H9 (cell line): ENCODE measurements around the gene ALDH1A1. TPM values are rescaled to one million over a fixed set of nuclear protein-coding genes. Genes with fewer than 3 reads are reported as not detected.

Experiments used
- DNase-seq: peaks from one replicate; pipeline ENCODE4 v3.0.0-alpha.2; 2017
- H2AFZ ChIP-seq: one replicate; pipeline ENCODE4 v1.6.1; 2013; ENCODE audit warnings: mild to moderate bottlenecking, low read length, control low read depth, moderate library complexity
- H2AK5ac ChIP-seq: 2 replicates; pipeline ENCODE4 v1.6.1; 2013; ENCODE audit warnings: low read length, control low read depth, mixed read lengths; ENCODE audit not compliant: insufficient read length
- H2BK120ac ChIP-seq: one replicate; pipeline ENCODE4 v1.6.1; 2013; ENCODE audit warnings: low read depth, mild to moderate bottlenecking, low read length, control low read depth, inconsistent platforms; ENCODE audit not compliant: poor library complexity, severe bottlenecking
- H2BK12ac ChIP-seq: 2 replicates; pipeline ENCODE4 v1.6.1; 2013; ENCODE audit warnings: low read length, control low read depth, mixed read lengths, low read depth; ENCODE audit not compliant: insufficient read length
- H2BK15ac ChIP-seq: 2 replicates; pipeline ENCODE4 v1.6.1; 2013; ENCODE audit warnings: low read depth, low read length, control low read depth
- H2BK20ac ChIP-seq: one replicate; pipeline ENCODE4 v1.6.1; 2013; ENCODE audit warnings: low read depth, mild to moderate bottlenecking, low read length, control low read depth, inconsistent platforms; ENCODE audit not compliant: poor library complexity, severe bottlenecking
- H2BK5ac ChIP-seq: 2 replicates; pipeline ENCODE4 v1.6.1; 2013; ENCODE audit warnings: low read length, control low read depth, mixed read lengths; ENCODE audit not compliant: insufficient read length
- H3K14ac ChIP-seq: 2 replicates; pipeline ENCODE4 v1.6.1; 2013; ENCODE audit warnings: low read length, control low read depth; ENCODE audit not compliant: insufficient read depth
- H3K18ac ChIP-seq: 2 replicates; pipeline ENCODE4 v1.6.1; 2013; ENCODE audit warnings: low read depth, mild to moderate bottlenecking, mixed read lengths, low read length, control low read depth; ENCODE audit not compliant: insufficient read length
- H3K23ac ChIP-seq: 2 replicates; pipeline ENCODE4 v1.6.1; 2013; ENCODE audit warnings: low read length, control low read depth, mixed read lengths, low read depth; ENCODE audit not compliant: insufficient read length
- H3K23me2 ChIP-seq: 2 replicates; pipeline ENCODE4 v1.6.1; 2013; ENCODE audit warnings: low read depth, mild to moderate bottlenecking, mixed read lengths, low read length, control low read depth; ENCODE audit not compliant: insufficient read length, poor library complexity, severe bottlenecking
- H3K27ac ChIP-seq: 2 replicates; pipeline ENCODE4 v1.5.1; 2013; ENCODE audit warnings: low read length, control low read depth, mixed read lengths, low read depth; ENCODE audit not compliant: insufficient read length
- H3K27me3 ChIP-seq: 2 replicates; pipeline ENCODE4 v1.6.1; 2013; ENCODE audit warnings: low read length, control low read depth, inconsistent platforms; ENCODE audit not compliant: insufficient read depth
- H3K4ac ChIP-seq: 2 replicates; pipeline ENCODE4 v1.6.1; 2013; ENCODE audit warnings: low read depth, mild to moderate bottlenecking, control low read depth, inconsistent platforms, low read length, moderate library complexity
- H3K4me1 ChIP-seq: 2 replicates; pipeline ENCODE4 v1.6.1; 2013; ENCODE audit warnings: low read length, control low read depth, inconsistent platforms; ENCODE audit not compliant: insufficient read depth
- H3K4me2 ChIP-seq: 2 replicates; pipeline ENCODE4 v1.6.1; 2013; ENCODE audit warnings: low read length, control low read depth, mixed read lengths; ENCODE audit not compliant: insufficient read length, insufficient read depth
- H3K56ac ChIP-seq: 2 replicates; pipeline ENCODE4 v1.6.1; 2013; ENCODE audit warnings: low read depth, mild to moderate bottlenecking, mixed read lengths, low read length, control low read depth; ENCODE audit not compliant: insufficient read length
- H3K79me1 ChIP-seq: 2 replicates; pipeline ENCODE4 v1.6.1; 2013; ENCODE audit warnings: low read depth, mild to moderate bottlenecking, moderate library complexity, low read length, control low read depth, inconsistent platforms; ENCODE audit not compliant: insufficient read depth, poor library complexity, severe bottlenecking
- H3K79me2 ChIP-seq: 2 replicates; pipeline ENCODE4 v1.6.1; 2013; ENCODE audit warnings: low read length, control low read depth, inconsistent platforms; ENCODE audit not compliant: insufficient read depth
- H3K9ac ChIP-seq: 2 replicates; pipeline ENCODE4 v1.6.1; 2013; ENCODE audit warnings: low read length, control low read depth, mixed read lengths; ENCODE audit not compliant: insufficient read length; ENCODE audit errors: extremely low read depth
- H3K9me3 ChIP-seq: one replicate; pipeline ENCODE4 v1.6.1; 2013; ENCODE audit warnings: low read depth, low read length, inconsistent platforms; ENCODE audit not compliant: control insufficient read depth
- H3T11ph ChIP-seq: one replicate; pipeline ENCODE4 v1.6.1; 2013; ENCODE audit warnings: mild to moderate bottlenecking, low read length, control low read depth, inconsistent platforms
- H4K20me1 ChIP-seq: one replicate; pipeline ENCODE4 v1.6.1; 2013; ENCODE audit not compliant: control insufficient read depth, insufficient read length, insufficient read depth
- H4K5ac ChIP-seq: 2 replicates; pipeline ENCODE4 v1.6.1; 2013; ENCODE audit warnings: low read depth, mild to moderate bottlenecking, mixed read lengths, low read length, control low read depth; ENCODE audit not compliant: insufficient read length
- H4K8ac ChIP-seq: replicated peaks from 2 replicates; pipeline ENCODE4 v1.6.1; 2013; ENCODE audit warnings: low read length, control low read depth, mixed read lengths, low read depth; ENCODE audit not compliant: insufficient read length
- H4K91ac ChIP-seq: 2 replicates; pipeline ENCODE4 v1.6.1; 2013; ENCODE audit warnings: low read depth, mild to moderate bottlenecking, moderate library complexity, mixed read lengths, low read length, control low read depth; ENCODE audit not compliant: insufficient read length
- H3K27ac Mint-ChIP-seq, 3 experiments: 2 replicates in 2 of 3; 3 replicates in 1 of 3; pipeline ENCODE4 v1.8.0; 2020 to 2021; ENCODE audit warnings: mixed read lengths in 3 of 3, mild to moderate bottlenecking in 1 of 3, moderate library complexity in 1 of 3
- H3K27me3 Mint-ChIP-seq: 2 replicates; pipeline ENCODE4 v1.8.0; 2021; ENCODE audit warnings: low read depth, mild to moderate bottlenecking, moderate library complexity, mixed read lengths
- H3K36me3 Mint-ChIP-seq, 3 experiments: 2 replicates in 2 of 3; 3 replicates in 1 of 3; pipeline ENCODE4 v1.8.0; 2020 to 2021; ENCODE audit warnings: low read depth in 3 of 3, mixed read lengths in 3 of 3; ENCODE audit not compliant: insufficient read depth in 1 of 3
- H3K4me1 Mint-ChIP-seq, 2 experiments: 2 replicates each; pipeline ENCODE4 v1.8.0; 2020; ENCODE audit warnings: mixed read lengths in 2 of 2
- H3K4me3 Mint-ChIP-seq, 2 experiments: 2 replicates in 1 of 2; 3 replicates in 1 of 2; pipeline ENCODE4 v1.8.0; 2020 to 2021; ENCODE audit warnings: mild to moderate bottlenecking in 2 of 2, mixed read lengths in 2 of 2, moderate library complexity in 1 of 2
- H3K9me3 Mint-ChIP-seq, 2 experiments: 2 replicates in 1 of 2; 3 replicates in 1 of 2; pipeline ENCODE4 v1.8.0; 2020; ENCODE audit warnings: mild to moderate bottlenecking in 2 of 2, mixed read lengths in 2 of 2, moderate library complexity in 1 of 2
- WGBS: extraction: QIAGEN DNeasy Blood & Tissue Kit; methylation state at CpG from one replicate; pipeline ENCODE4 v1.1.7; 2013; ENCODE audit warnings: missing lambda C conversion rate, low lambda C conversion rate, mixed read lengths; ENCODE audit not compliant: insufficient read length; ENCODE audit errors: extremely low coverage; 5-methylcytosine and 5-hydroxymethylcytosine counted together
- total RNA-seq: library from RNA; stranded (reverse); gene quantifications from 2 replicates; pipeline ENCODE4 v1.2.1, GENCODE V29; 2021
- TF ChIP-seq, protein P1 (sequence below): fragments of 200-600 bp; sonication (generic); conservative IDR thresholded peaks from 3 replicates; pipeline ENCODE4 v1.8.0; 2021; ENCODE audit warnings: antibody characterized with exemption, mild to moderate bottlenecking

Gene ALDH1A1
- total RNA-seq, 1 experiment from 2014 or later: 1.1 TPM

DNA sequence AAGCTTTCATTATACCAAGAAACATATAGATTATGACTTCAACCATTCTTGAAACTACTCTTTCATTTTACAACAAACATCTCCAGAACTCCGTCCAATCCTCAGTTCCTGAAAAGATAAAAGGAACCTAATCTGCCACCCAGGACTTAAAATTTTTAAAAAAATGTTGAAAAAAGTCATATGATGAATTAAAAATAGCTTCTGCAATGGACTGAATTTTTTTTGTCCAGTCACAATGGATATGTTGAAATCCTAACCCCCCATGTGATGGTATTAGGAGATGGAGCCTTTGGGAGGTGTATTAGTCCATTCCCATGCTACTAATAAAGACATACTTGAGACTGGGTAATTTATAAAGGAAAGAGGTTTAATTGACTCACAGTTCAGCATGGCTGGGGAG, 2.7 kb upstream of the ALDH1A1 start:
- peaks cover 5% of the 10 kb centered on the region for H3K9me3 ChIP-seq
- H2BK20ac ChIP-seq: no peak overlapping the region
- no peak overlapping the region for H3K56ac ChIP-seq
- Mint-ChIP-seq H3K36me3 (peaks cover 6 to 18% (median 13%) of the 10 kb centered on the region in 3 experiments; a peak in 5 of 7 replicates), H3K4me3 (no peak overlapping the region), H3K9me3 (peaks cover 13 to 14% of the 10 kb centered on the region in 2 experiments), H3K27me3 (no peaks in the 10 kb centered on the region), H3K4me1 (peaks cover 19 to 25% of the 10 kb centered on the region in 2 experiments), H3K27ac (no peak overlapping the region; a peak in 1 of 7 replicates)
- no peak overlapping the region for H4K5ac ChIP-seq
- H3K14ac ChIP-seq: no peak overlapping the region
- no peaks in the 10 kb centered on the region for H3K79me1 ChIP-seq
- no peak overlapping the region for H3K9ac ChIP-seq
- H4K20me1 ChIP-seq: no peaks in the 10 kb centered on the region
- no CpG with 5 or more reads among the region's 1 CpG for WGBS
- no peak overlapping the region for H3T11ph ChIP-seq
- H3K18ac ChIP-seq: no peak overlapping the region
- H3K27ac ChIP-seq: no peak overlapping the region
- H2BK12ac ChIP-seq: no peak overlapping the region
- H2BK15ac ChIP-seq: no peak overlapping the region
- no peaks in the 10 kb centered on the region for H3K79me2 ChIP-seq
- H3K23me2 ChIP-seq: no peaks in the 10 kb centered on the region
- no peak overlapping the region for H3K4ac ChIP-seq
- no peak overlapping the region for H4K91ac ChIP-seq
- TF ChIP-seq, protein P1, sequence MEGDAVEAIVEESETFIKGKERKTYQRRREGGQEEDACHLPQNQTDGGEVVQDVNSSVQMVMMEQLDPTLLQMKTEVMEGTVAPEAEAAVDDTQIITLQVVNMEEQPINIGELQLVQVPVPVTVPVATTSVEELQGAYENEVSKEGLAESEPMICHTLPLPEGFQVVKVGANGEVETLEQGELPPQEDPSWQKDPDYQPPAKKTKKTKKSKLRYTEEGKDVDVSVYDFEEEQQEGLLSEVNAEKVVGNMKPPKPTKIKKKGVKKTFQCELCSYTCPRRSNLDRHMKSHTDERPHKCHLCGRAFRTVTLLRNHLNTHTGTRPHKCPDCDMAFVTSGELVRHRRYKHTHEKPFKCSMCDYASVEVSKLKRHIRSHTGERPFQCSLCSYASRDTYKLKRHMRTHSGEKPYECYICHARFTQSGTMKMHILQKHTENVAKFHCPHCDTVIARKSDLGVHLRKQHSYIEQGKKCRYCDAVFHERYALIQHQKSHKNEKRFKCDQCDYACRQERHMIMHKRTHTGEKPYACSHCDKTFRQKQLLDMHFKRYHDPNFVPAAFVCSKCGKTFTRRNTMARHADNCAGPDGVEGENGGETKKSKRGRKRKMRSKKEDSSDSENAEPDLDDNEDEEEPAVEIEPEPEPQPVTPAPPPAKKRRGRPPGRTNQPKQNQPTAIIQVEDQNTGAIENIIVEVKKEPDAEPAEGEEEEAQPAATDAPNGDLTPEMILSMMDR: no peak
- H4K8ac ChIP-seq: no peak overlapping the region
- H3K23ac ChIP-seq: no peak overlapping the region
- H2BK120ac ChIP-seq: no peak overlapping the region
- no peak overlapping the region for H3K4me2 ChIP-seq
- H2BK5ac ChIP-seq: no peak overlapping the region
- no peak overlapping the region for H2AK5ac ChIP-seq
- no peaks in the 10 kb centered on the region for H3K27me3 ChIP-seq
- no peak overlapping the region for H2AFZ ChIP-seq
- DNase-seq: no peak
- H3K4me1 ChIP-seq: peaks cover 2% of the 10 kb centered on the region; the same call in 1 of the 2 replicates
